GM12878 (cell line): ENCODE results near the gene ASXL2. TPM values are rescaled to one million over a fixed set of nuclear protein-coding genes. Genes with fewer than 3 reads are reported as not detected.

ENCODE experiments used
- ATAC-seq: fragments of 200-7000 bp; cut with Tn5 transposase; 3 replicates; pipeline ENCODE4 v1.9.1; 2020; ENCODE audit warnings: mild to moderate bottlenecking, moderate library complexity
- BruUV-seq: library from RNA; stranded (reverse); fragments of 400-500 nt; replicated peaks from 2 replicates; lab custom pipeline; 2021; lab: Mats Ljungman, UMichigan
- CTCF ChIA-PET: fragments of 300-600 bp; sonication (Branson Sonifier 250); formaldehyde crosslinking; extraction: SDS; loops from one replicate; lab custom pipeline; 2021; ENCODE audit warnings: inconsistent platforms; lab: Yijun Ruan, JAX
- POLR2A ChIA-PET: fragments of 350-600 bp; formaldehyde crosslinking; extraction: SDS; loops from one replicate; lab custom pipeline; 2021; ENCODE audit warnings: inconsistent platforms; lab: Charles Lee
- RAD21 ChIA-PET: fragments of 300-600 bp; sonication (Branson Sonifier 250); formaldehyde crosslinking; loops from one replicate; lab custom pipeline; 2023; ENCODE audit warnings: antibody characterized with exemption; ENCODE audit not compliant: unreplicated experiment; lab: Charles Lee
- SMC1A ChIA-PET: fragments of 300-600 bp; sonication (Branson Sonifier 250); formaldehyde crosslinking; loops from one replicate; lab custom pipeline; 2023; ENCODE audit not compliant: unreplicated experiment, uncharacterized antibody; lab: Charles Lee
- DNase-seq: peaks from one replicate; pipeline ENCODE4 v3.0.0-alpha.2; 2011; ENCODE audit warnings: low read depth, low spot score
- FAIRE-seq: peaks from 3 replicates; lab custom pipeline; 2011; peaks lifted over from hg19 to GRCh38; lab: Jason Lieb, UNC
- H2AFZ ChIP-seq: 2 replicates; pipeline ENCODE4 v1.6.0; 2011; ENCODE audit warnings: low read depth, low read length, control low read depth; ENCODE audit not compliant: control insufficient read depth
- H3K27ac ChIP-seq: 2 replicates; pipeline ENCODE4 v1.5.1; 2011; ENCODE audit warnings: control low read depth; ENCODE audit not compliant: control insufficient read depth, insufficient read depth
- H3K27me3 ChIP-seq, 2 experiments: replicated peaks in 1 of 2; 2 replicates each; pipeline versions ENCODE4 v1.6.0 to v1.6.1; 2011; ENCODE audit warnings: low read length in 1 of 2; ENCODE audit not compliant: control insufficient read depth in 2 of 2, insufficient read depth in 2 of 2
- H3K36me3 ChIP-seq, 2 experiments: 2 replicates each; pipeline ENCODE4 v1.5.1; 2011; ENCODE audit warnings: low read length in 1 of 2; ENCODE audit not compliant: control insufficient read depth in 2 of 2, insufficient read depth in 2 of 2
- H3K4me1 ChIP-seq: 2 replicates; pipeline ENCODE4 v1.6.1; 2011; ENCODE audit warnings: mild to moderate bottlenecking, low read length, moderate library complexity, mixed read lengths; ENCODE audit not compliant: control insufficient read depth, insufficient read depth
- H3K4me2 ChIP-seq: 2 replicates; pipeline ENCODE4 v1.6.0; 2011; ENCODE audit warnings: control low read depth; ENCODE audit not compliant: control insufficient read depth, insufficient read depth
- H3K4me3 ChIP-seq: fragments of 200-600 bp; sonication (generic); 2 replicates; pipeline ENCODE4 v1.5.1; 2016
- H3K79me2 ChIP-seq: 2 replicates; pipeline ENCODE4 v1.6.0; 2011; ENCODE audit warnings: low read length; ENCODE audit not compliant: control insufficient read depth, insufficient read depth
- H3K9ac ChIP-seq: 2 replicates; pipeline ENCODE4 v1.8.0; 2011; ENCODE audit warnings: low read length, control low read depth, mixed read lengths; ENCODE audit not compliant: control insufficient read depth, insufficient read depth
- H3K9me3 ChIP-seq: replicated peaks from 3 replicates; pipeline ENCODE4 v1.5.1; 2011; ENCODE audit warnings: mild to moderate bottlenecking, low read length; ENCODE audit not compliant: control insufficient read depth, insufficient read depth
- H4K20me1 ChIP-seq: 2 replicates; pipeline ENCODE4 v1.6.0; 2011; ENCODE audit not compliant: control insufficient read depth, insufficient read depth
- EP300 ChIP-seq, 2 experiments: fragments of 150-350 bp in 1 of 2; IDR thresholded peaks; 2 replicates each; pipeline ENCODE4 v1.6.1; 2011 to 2012; ENCODE audit warnings: low read depth in 2 of 2, low read length in 2 of 2, borderline replicate concordance in 1 of 2, improper control_type of control experiment in 1 of 2, inconsistent platforms in 1 of 2; ENCODE audit not compliant: control insufficient read depth in 1 of 2
- JUND ChIP-seq: IDR thresholded peaks from 2 replicates; pipeline ENCODE4 v1.6.1; 2012; ENCODE audit warnings: low read depth, mild to moderate bottlenecking, low read length, improper control_type of control experiment, moderate library complexity
- MTA3 ChIP-seq: IDR thresholded peaks from 2 replicates; pipeline ENCODE4 v1.6.1; 2012; ENCODE audit warnings: low read length, inconsistent platforms, borderline replicate concordance
- NRF1 ChIP-seq: conservative IDR thresholded peaks from 2 replicates; pipeline ENCODE4 v1.6.1; 2011; ENCODE audit warnings: mild to moderate bottlenecking, low read depth, low read length, improper control_type of control experiment
- PKNOX1 ChIP-seq: fragments of 450-650 bp; IDR thresholded peaks from 2 replicates; pipeline ENCODE4 v1.6.1; 2016; ENCODE audit warnings: mild to moderate bottlenecking
- POLR2AphosphoS2 ChIP-seq: IDR thresholded peaks from 2 replicates; pipeline ENCODE4 v1.6.1; 2011; ENCODE audit warnings: low read depth, mild to moderate bottlenecking, low read length, improper control_type of control experiment, moderate library complexity
- TCF12 ChIP-seq: IDR thresholded peaks from 2 replicates; pipeline ENCODE4 v1.6.1; 2011; ENCODE audit warnings: low read depth, mild to moderate bottlenecking, low read length
- ZBTB11 ChIP-seq: fragments of 450-650 bp; formaldehyde crosslinking; IDR thresholded peaks from 2 replicates; pipeline ENCODE4 v1.5.0; 2022; ENCODE audit warnings: mild to moderate bottlenecking, missing genetic modification characterization
- WGBS: methylation state at CpG from one replicate; pipeline ENCODE4 v1.1.6; 2016; ENCODE audit warnings: low lambda C conversion rate; ENCODE audit not compliant: insufficient replicate concordance, insufficient coverage; ENCODE audit errors: missing lambda C conversion rate; 5-methylcytosine and 5-hydroxymethylcytosine counted together
- in situ Hi-C: fragments of 300-500 bp; cut with MboI; formaldehyde crosslinking; loops from 9 replicates; pipeline ENCODE4 v1.14.3; 2018; ENCODE audit warnings: mixed read lengths
- intact Hi-C: fragments of 100-400 bp; cut with micrococcal nuclease; formaldehyde crosslinking; loops from one replicate; pipeline ENCODE4 v1.14.2; 2022; ENCODE audit not compliant: unreplicated experiment
- polyA plus RNA-seq, 11 experiments: library from polyadenylated mRNA; depleted of rRNA in 4 of 11; unstranded in 6 of 11; stranded (reverse) in 5 of 11; fragments of >200 nt; fragmentation: Nextera tagmentation in 4 of 11; fragmentation: Illumina TruSeq in 1 of 11; extraction: Ambion mirVana in 4 of 11; extraction: Trizol in 1 of 11; gene quantifications; 1 replicate in 1 of 11; 2 replicates in 10 of 11; pipeline versions ENCODE4 v1.2.1 to v1.2.3, GENCODE V29; 2011 to 2016; ENCODE audit warnings: inconsistent platforms in 2 of 11, missing spikeins in 2 of 11, low read depth in 1 of 11
- total RNA-seq, 4 experiments: library from RNA; depleted of rRNA in 3 of 4; stranded (reverse); fragments of >200 nt in 3 of 4; fragmentation: Illumina TruSeq in 1 of 4; extraction: Trizol in 1 of 4; gene quantifications; 2 replicates each; pipeline versions ENCODE4 v1.2.1 to v1.2.3, GENCODE V29; 2013 to 2021

Gene ASXL2
- total and polyA plus RNA-seq, 10 of the 15 experiments (the other 5 are each of a cell fraction or from before 2014, with no cell fraction given): 1.3 to 17.7 (median 5.5) TPM

GRCh38 chr2:25842155-25842554, 36.1 kb downstream of the ASXL2 start:
- 96% methylated on average over 1 of the region's 1 CpG for WGBS

More at GRCh38 chr2:25842155-25842554, 36.1 kb downstream of the ASXL2 start:
- Histone ChIP-seq H3K4me3 (no peak overlapping the region), H3K27me3 (no peaks in the 10 kb centered on the region), H3K9ac (no peak overlapping the region), H3K4me1 (no peaks in the 10 kb centered on the region), H3K36me3 (peaks cover 0 to 3% of the 10 kb centered on the region in 2 experiments; a peak in 2 of 4 replicates), H3K9me3 (no peaks in the 10 kb centered on the region), H3K79me2 (no peaks in the 10 kb centered on the region), H4K20me1 (no peaks in the 10 kb centered on the region), H3K27ac (no peak overlapping the region), H3K4me2 (no peak overlapping the region), H2AFZ (no peak overlapping the region)
- intact Hi-C loops (no loop called here), in situ Hi-C loops (no loop called here)
- CTCF ChIA-PET: interaction anchor here (0.6 to 1.9 kb wide), 6 partner anchors 9 to 235 kb away, joined by 3 to 5 read pairs (median 4); no protein-coding TSS in a partner anchor
- POLR2A ChIA-PET: interaction anchor here (0.7 to 1.0 kb wide), 3 partner anchors 11 to 26 kb away, joined by 3 to 5 read pairs (median 4); no protein-coding TSS in a partner anchor
- RAD21 ChIA-PET: no interaction called here
- no peak for FAIRE-seq
- no peak for DNase-seq
- no TSS peak for BruUV-seq
- SMC1A ChIA-PET: interaction anchor here (0.9 to 1.3 kb wide), 5 partner anchors 11 to 47 kb away, joined by 3 to 4 read pairs (median 3); no protein-coding TSS in a partner anchor
- TF ChIP-seq MTA3 (no peak), ZBTB11 (CRISPR knock-in tag) (no peak), TCF12 (no peak), JUND (no peak), POLR2AphosphoS2 (no peak), PKNOX1 (no peak), EP300 (IDR thresholded peaks at IDR 0.05; ENCODE audit: borderline replicate concordance in 1 of 2, control insufficient read depth in 1 of 2, low read depth in 2 of 2, low read length in 2 of 2) (no peak), NRF1 (no peak)
- no peak for ATAC-seq
